Chondrocyte (in vitro differentiated cells): ENCODE data around the gene MRPL53. TPM values are rescaled to one million over a fixed set of nuclear protein-coding genes. Genes with fewer than 3 reads are reported as not detected.

ENCODE experiments used
- DNase-seq: peaks from one replicate; pipeline ENCODE4 v3.0.0; 2021; ENCODE audit warnings: mixed read lengths, low spot score
- H3K27ac Mint-ChIP-seq: one replicate; pipeline ENCODE4 v1.8.0; 2021; ENCODE audit warnings: mild to moderate bottlenecking, moderate library complexity, mixed read lengths; ENCODE audit not compliant: unreplicated experiment
- H3K27me3 Mint-ChIP-seq: 2 replicates; pipeline ENCODE4 v1.8.0; 2021; ENCODE audit warnings: low read depth, mixed read lengths
- H3K36me3 Mint-ChIP-seq: 2 replicates; pipeline ENCODE4 v1.8.0; 2021; ENCODE audit warnings: low read depth, mixed read lengths
- H3K4me1 Mint-ChIP-seq: 2 replicates; pipeline ENCODE4 v1.8.0; 2021; ENCODE audit warnings: low read depth, mild to moderate bottlenecking, mixed read lengths
- H3K4me3 Mint-ChIP-seq: one replicate; pipeline ENCODE4 v1.8.0; 2021; ENCODE audit warnings: mild to moderate bottlenecking, moderate library complexity, mixed read lengths; ENCODE audit not compliant: unreplicated experiment
- H3K9me3 Mint-ChIP-seq: 2 replicates; pipeline ENCODE4 v1.8.0; 2021; ENCODE audit warnings: low read depth, mixed read lengths
- CTCF ChIP-seq: fragments of 200-600 bp; sonication (generic); IDR thresholded peaks from 2 replicates; pipeline ENCODE4 v1.5.0; 2021; ENCODE audit warnings: antibody characterized with exemption, mild to moderate bottlenecking, moderate library complexity
- long read RNA-seq: library from polyadenylated mRNA; stranded (forward); transcript quantifications from one replicate; pipeline ENCODE4 v2.0.0, GENCODE V29; 2021
- total RNA-seq: library from RNA; stranded (reverse); gene quantifications from 3 replicates; pipeline ENCODE4 v1.2.1, GENCODE V29; 2021

Gene MRPL53
- total RNA-seq = 39.9 to 59.8 TPM (median 49.5 TPM) in 3 replicates
- long read RNA-seq, transcript MRPL53-201 (3 exons, 1,162 nt) = major isoform, 21 of 22 reads
- long read RNA-seq, partial matches to known transcripts = 0 of 22 reads
- long read RNA-seq, other reads (novel, unspliced or antisense) = 1 of 22 reads

DNA sequence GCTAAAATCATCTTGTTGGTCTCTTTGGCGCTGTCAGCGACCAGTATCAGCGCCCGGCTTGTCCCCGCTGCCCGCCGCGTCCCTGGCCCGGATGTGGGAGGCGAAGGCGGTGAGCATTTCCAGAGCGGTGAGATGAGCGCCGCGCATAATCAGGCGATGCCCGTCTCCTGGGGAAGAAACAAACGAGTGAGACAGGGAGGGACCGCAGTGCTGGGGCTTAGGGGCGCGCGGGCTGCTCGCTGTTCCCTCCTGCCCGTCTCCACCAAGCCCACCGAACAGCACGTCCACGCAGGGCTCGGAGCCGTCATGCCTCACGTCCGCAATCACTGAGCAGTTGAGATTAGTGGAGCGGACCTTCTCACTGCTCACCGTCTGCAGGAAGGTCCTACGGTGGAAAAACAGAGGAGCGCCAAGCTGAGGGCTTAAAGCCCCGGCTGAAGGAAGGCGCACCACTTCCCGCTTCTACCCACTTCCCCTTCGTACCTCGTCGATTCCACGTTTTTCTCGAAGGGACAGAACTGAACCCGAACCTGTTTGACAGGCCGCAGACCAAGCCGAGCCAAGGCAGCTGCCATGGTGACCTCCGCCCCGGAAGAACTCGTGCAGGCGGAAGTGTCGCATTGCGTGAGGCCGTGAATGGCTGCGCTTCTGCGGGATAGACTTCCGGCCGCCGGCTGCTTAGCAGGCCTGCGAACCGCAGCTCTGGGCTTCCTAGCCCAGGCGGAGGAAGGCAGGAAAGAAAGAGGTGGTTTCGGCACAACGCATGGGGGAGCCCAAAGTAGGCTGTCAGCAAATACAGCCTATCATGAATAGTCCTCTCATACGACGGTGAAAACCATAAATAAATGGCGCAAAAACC lies at the start of gene MRPL53:
Gene MRPL53, minus strand, starts transcription at position 595 of the 859 bp plus-strand sequence. Its CDS starts 20 bp downstream, at position 575.
- H3K4me3 Mint-ChIP-seq = peak within 1 kb of the TSS; percentile 85
- H3K9me3 Mint-ChIP-seq = no peaks in the 10 kb centered on the region
- peaks cover 9% of the 10 kb centered on the region for H3K36me3 Mint-ChIP-seq
- DNase-seq = peak; percentile 97
- H3K4me1 Mint-ChIP-seq = peaks cover 25% of the 10 kb centered on the region
- no peaks in the 10 kb centered on the region for H3K27me3 Mint-ChIP-seq
- H3K27ac Mint-ChIP-seq = peak within 1 kb of the TSS; percentile 97
- no peak for TF ChIP-seq CTCF

- no peak overlapping the region for H3K27ac Mint-ChIP-seq
- H3K9me3 Mint-ChIP-seq = no peaks in the 10 kb centered on the region
- H3K4me1 Mint-ChIP-seq = peaks cover 7% of the 10 kb centered on the region
- peaks cover 73% of the 10 kb centered on the region for H3K27me3 Mint-ChIP-seq
- TF ChIP-seq CTCF = no peak
- no peak overlapping the region for H3K4me3 Mint-ChIP-seq
- DNase-seq = no peak
- no peaks in the 10 kb centered on the region for H3K36me3 Mint-ChIP-seq
Measured at GRCh38 chr2:74516650-74517049, 44.2 kb upstream of the MRPL53 start.

DNA sequence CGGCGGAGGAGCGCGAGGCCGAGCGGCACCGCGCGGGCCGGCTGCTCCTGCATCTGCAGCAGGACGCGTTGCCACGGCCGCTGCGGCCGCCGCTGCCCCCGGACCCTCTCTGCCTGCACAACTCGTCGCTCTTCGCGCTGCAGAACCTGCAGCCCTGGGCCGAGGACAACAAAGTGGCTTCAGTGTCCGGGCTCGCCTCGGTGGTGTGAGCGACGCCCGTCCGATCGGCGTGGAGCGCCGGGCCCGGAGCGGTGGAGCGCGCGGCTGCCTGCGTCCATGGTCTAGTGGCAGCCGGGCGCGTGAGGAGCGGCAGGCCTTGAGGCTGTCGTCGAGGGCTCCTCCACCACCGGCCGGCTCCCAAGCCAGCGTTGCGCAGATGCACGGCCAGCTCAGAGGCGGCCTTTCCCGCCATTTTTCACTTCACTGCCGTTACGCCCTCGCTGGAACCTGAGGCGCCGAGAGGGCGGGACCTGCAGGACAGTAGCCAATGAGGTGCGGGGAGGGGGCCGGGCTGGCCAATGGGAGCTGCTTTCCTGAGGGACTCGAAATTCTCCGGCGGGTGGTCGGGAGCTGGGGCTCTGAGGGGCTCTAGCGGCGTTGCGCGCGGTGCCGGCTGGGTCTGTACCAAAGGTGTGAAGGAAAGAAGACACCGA lies 43.6 kb upstream of the MRPL53 start:
- DNase-seq = peak; percentile 91
- no peaks in the 10 kb centered on the region for H3K9me3 Mint-ChIP-seq
- H3K27me3 Mint-ChIP-seq = peaks cover 76% of the 10 kb centered on the region
- peak overlapping the region; percentile 52 for H3K4me3 Mint-ChIP-seq
- no peak overlapping the region for H3K27ac Mint-ChIP-seq
- H3K4me1 Mint-ChIP-seq = peaks cover 7% of the 10 kb centered on the region
- no peak for TF ChIP-seq CTCF
- H3K36me3 Mint-ChIP-seq = no peaks in the 10 kb centered on the region

DNA sequence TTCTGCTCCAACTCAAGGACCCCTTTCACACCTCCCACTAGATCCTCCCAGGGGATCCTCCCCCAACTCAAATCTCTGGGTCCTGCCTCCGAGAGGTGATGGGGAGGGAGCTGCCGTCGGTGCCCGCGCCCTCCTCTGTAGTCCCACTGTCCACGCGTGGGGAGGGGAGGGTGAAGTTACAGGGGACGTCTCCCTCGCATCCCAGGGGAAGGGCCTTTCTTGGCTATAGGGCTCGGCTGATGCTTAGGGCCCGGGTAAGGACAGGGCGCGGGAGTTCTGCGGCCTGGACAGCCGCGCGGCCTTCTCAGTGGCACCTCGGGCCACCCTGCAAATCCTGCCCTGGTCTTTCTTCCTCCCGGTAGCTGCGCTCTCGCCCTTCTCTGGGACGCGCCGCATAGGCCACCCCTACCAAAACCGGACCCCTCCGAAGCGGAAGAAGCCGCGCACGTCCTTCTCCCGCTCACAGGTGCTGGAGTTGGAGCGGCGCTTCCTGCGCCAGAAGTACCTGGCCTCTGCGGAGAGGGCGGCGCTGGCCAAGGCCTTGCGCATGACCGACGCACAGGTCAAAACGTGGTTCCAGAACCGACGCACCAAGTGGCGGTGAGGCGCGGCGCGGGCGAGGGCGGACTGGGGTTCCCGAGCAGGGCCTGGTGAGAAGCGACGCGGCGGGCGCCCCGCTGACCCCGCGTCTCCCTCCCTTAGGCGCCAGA lies 42.9 kb upstream of the MRPL53 start:
- Mint-ChIP-seq H3K36me3 (no peaks in the 10 kb centered on the region), H3K4me3 (peak overlapping the region; percentile 31), H3K4me1 (peaks cover 7% of the 10 kb centered on the region), H3K9me3 (no peaks in the 10 kb centered on the region), H3K27ac (no peak overlapping the region), H3K27me3 (peaks cover 76% of the 10 kb centered on the region)
- peak; percentile 77 for DNase-seq
- TF ChIP-seq CTCF = no peak
